MM.1S (cell line): ENCODE results near the gene TMEM242.

Experiments used
- DNase-seq: peaks from one replicate; pipeline ENCODE4 v3.0.0-alpha.2; 2015
- H2AFZ ChIP-seq: fragments of 300-600 bp; sonication (generic); 2 replicates; pipeline ENCODE4 v1.6.0; 2016; ENCODE audit warnings: antibody characterized with exemption, low read length
- H3F3A ChIP-seq: fragments of 300-600 bp; sonication (generic); 2 replicates; pipeline ENCODE4 v1.6.1; 2016; ENCODE audit warnings: mild to moderate bottlenecking, antibody characterized with exemption, low read length, moderate library complexity, mixed read lengths; ENCODE audit not compliant: insufficient read depth
- H3K27ac ChIP-seq: fragments of 300-600 bp; sonication (generic); 2 replicates; pipeline ENCODE4 v1.5.1; 2016; ENCODE audit warnings: mild to moderate bottlenecking, low read length
- H3K27me3 ChIP-seq: fragments of 300-600 bp; sonication (generic); replicated peaks from 2 replicates; pipeline ENCODE4 v1.6.0; 2016; ENCODE audit warnings: low read length; ENCODE audit not compliant: insufficient read depth
- H3K36me3 ChIP-seq: fragments of 300-600 bp; sonication (generic); replicated peaks from 2 replicates; pipeline ENCODE4 v1.6.1; 2016; ENCODE audit warnings: mild to moderate bottlenecking, low read length, mixed read lengths; ENCODE audit not compliant: insufficient read depth
- H3K4me1 ChIP-seq: fragments of 300-600 bp; sonication (generic); 2 replicates; pipeline ENCODE4 v1.6.1; 2016; ENCODE audit warnings: low read length, mixed read lengths
- H3K4me2 ChIP-seq: fragments of 300-600 bp; sonication (generic); 2 replicates; pipeline ENCODE4 v1.6.0; 2016; ENCODE audit warnings: low read depth, low read length
- H3K4me3 ChIP-seq: fragments of 300-600 bp; sonication (generic); 2 replicates; pipeline ENCODE4 v1.5.1; 2016; ENCODE audit warnings: low read length, mixed read lengths
- H3K79me2 ChIP-seq: fragments of 300-600 bp; sonication (generic); 2 replicates; pipeline ENCODE4 v1.6.1; 2016; ENCODE audit warnings: mixed run types, low read length, mixed read lengths
- H3K9ac ChIP-seq: fragments of 300-600 bp; sonication (generic); 2 replicates; pipeline ENCODE4 v1.6.1; 2016; ENCODE audit warnings: low read length, mixed read lengths
- H3K9me2 ChIP-seq: fragments of 300-600 bp; sonication (generic); replicated peaks from 2 replicates; pipeline ENCODE4 v1.6.1; 2016; ENCODE audit warnings: mild to moderate bottlenecking, low read length, mixed read lengths; ENCODE audit not compliant: insufficient read depth
- H3K9me3 ChIP-seq: fragments of 300-600 bp; sonication (generic); replicated peaks from 2 replicates; pipeline ENCODE4 v1.6.1; 2016; ENCODE audit warnings: mild to moderate bottlenecking, low read length, mixed read lengths; ENCODE audit not compliant: insufficient read depth
- H4K20me1 ChIP-seq: fragments of 300-600 bp; sonication (generic); 2 replicates; pipeline ENCODE4 v1.6.1; 2016; ENCODE audit warnings: mild to moderate bottlenecking, low read length, moderate library complexity, mixed read lengths; ENCODE audit not compliant: insufficient read depth
- CTCF ChIP-seq: fragments of 300-600 bp; sonication (generic); IDR thresholded peaks from 2 replicates; pipeline ENCODE4 v1.5.1; 2016; ENCODE audit warnings: antibody characterized with exemption, low read length, mixed read lengths
- EZH2 ChIP-seq: fragments of 300-600 bp; sonication (generic); optimal IDR thresholded peaks from 2 replicates; pipeline ENCODE3; 2017; ENCODE audit warnings: low read depth, mild to moderate bottlenecking, antibody characterized with exemption, low read length, mixed read lengths
- EZH2phosphoT487 ChIP-seq: fragments of 300-600 bp; sonication (generic); IDR thresholded peaks from 2 replicates; pipeline ENCODE4 v1.6.1; 2018; ENCODE audit warnings: antibody characterized with exemption, low read length

The TMEM242 gene

GRCh38 chr6:157246048-157246630 is 77.2 kb downstream of the TMEM242 start:
- no peak for DNase-seq
- H4K20me1 ChIP-seq = no peaks in the 10 kb centered on the region
- H3K4me3 ChIP-seq = no peak overlapping the region
- H2AFZ ChIP-seq = no peak overlapping the region
- H3F3A ChIP-seq = no peaks in the 10 kb centered on the region
- no peaks in the 10 kb centered on the region for H3K9me2 ChIP-seq
- H3K27ac ChIP-seq = no peak overlapping the region
- no peaks in the 10 kb centered on the region for H3K4me1 ChIP-seq
- no peak for TF ChIP-seq EZH2phosphoT487
- no peak for TF ChIP-seq EZH2
- no peak for TF ChIP-seq CTCF
- H3K9ac ChIP-seq = no peak overlapping the region
- no peaks in the 10 kb centered on the region for H3K79me2 ChIP-seq
- H3K36me3 ChIP-seq = no peaks in the 10 kb centered on the region
- H3K4me2 ChIP-seq = no peak overlapping the region
- no peaks in the 10 kb centered on the region for H3K27me3 ChIP-seq
- H3K9me3 ChIP-seq = no peaks in the 10 kb centered on the region

- H3K27ac ChIP-seq = no peak overlapping the region
- H3F3A ChIP-seq = no peaks in the 10 kb centered on the region
- H3K27me3 ChIP-seq = no peaks in the 10 kb centered on the region
- H4K20me1 ChIP-seq = no peaks in the 10 kb centered on the region
- DNase-seq = no peak
- no peak overlapping the region for H2AFZ ChIP-seq
- H3K4me1 ChIP-seq = no peaks in the 10 kb centered on the region
- no peaks in the 10 kb centered on the region for H3K9me2 ChIP-seq
- TF ChIP-seq EZH2 (no peak), CTCF (no peak), EZH2phosphoT487 (no peak)
- no peak overlapping the region for H3K4me3 ChIP-seq
- H3K9me3 ChIP-seq = no peaks in the 10 kb centered on the region
- no peak overlapping the region for H3K4me2 ChIP-seq
- H3K79me2 ChIP-seq = no peaks in the 10 kb centered on the region
- H3K36me3 ChIP-seq = no peaks in the 10 kb centered on the region
- no peak overlapping the region for H3K9ac ChIP-seq
These were observed 77.9 kb downstream of the TMEM242 start for GRCh38 chr6:157245436-157245835.

- Histone ChIP-seq H3K4me2 (no peak overlapping the region), H3K36me3 (no peaks in the 10 kb centered on the region), H3K9me3 (no peaks in the 10 kb centered on the region), H3K9ac (no peak overlapping the region), H3K4me1 (peaks cover 4% of the 10 kb centered on the region; the same call in 1 of the 2 replicates), H3K79me2 (no peaks in the 10 kb centered on the region), H2AFZ (no peak overlapping the region), H3K4me3 (no peak overlapping the region), H4K20me1 (no peaks in the 10 kb centered on the region), H3F3A (no peaks in the 10 kb centered on the region), H3K27me3 (no peaks in the 10 kb centered on the region), H3K27ac (no peak overlapping the region), H3K9me2 (no peaks in the 10 kb centered on the region)
- TF ChIP-seq EZH2 = no peak
- TF ChIP-seq EZH2phosphoT487 = no peak
- no peak for TF ChIP-seq CTCF
- no peak for DNase-seq
These were observed 78.5 kb downstream of the TMEM242 start for GRCh38 chr6:157244780-157245179.
